ENCODE measurements around the gene TFAP2D.

- TF ChIP-seq CTCF (IDR thresholded peaks at IDR 0.05) (no peak), POLR2A (IDR thresholded peaks at IDR 0.05) (no peak)
These were observed 706 bp downstream of the TFAP2D start for GRCh38 chr6:50713977-50714486.
